HG03432 (cell line): ENCODE results near the gene PARP15.
A peak's percentile ranks its signal among the peaks of the same experiment; 100 is the strongest.
"Not testable (repeated sequence)": the region's sequence is repeated elsewhere in the genome, so short reads cannot be mapped to it uniquely, and the experiment has no call there.

Source experiments
- ATAC-seq: cut with Tn5 transposase; IDR thresholded peaks from one replicate; pipeline ENCODE4 v1.9.1; 2021; ENCODE audit warnings: mild to moderate bottlenecking, moderate library complexity; ENCODE audit not compliant: unreplicated experiment

PARP15 gene

DNA sequence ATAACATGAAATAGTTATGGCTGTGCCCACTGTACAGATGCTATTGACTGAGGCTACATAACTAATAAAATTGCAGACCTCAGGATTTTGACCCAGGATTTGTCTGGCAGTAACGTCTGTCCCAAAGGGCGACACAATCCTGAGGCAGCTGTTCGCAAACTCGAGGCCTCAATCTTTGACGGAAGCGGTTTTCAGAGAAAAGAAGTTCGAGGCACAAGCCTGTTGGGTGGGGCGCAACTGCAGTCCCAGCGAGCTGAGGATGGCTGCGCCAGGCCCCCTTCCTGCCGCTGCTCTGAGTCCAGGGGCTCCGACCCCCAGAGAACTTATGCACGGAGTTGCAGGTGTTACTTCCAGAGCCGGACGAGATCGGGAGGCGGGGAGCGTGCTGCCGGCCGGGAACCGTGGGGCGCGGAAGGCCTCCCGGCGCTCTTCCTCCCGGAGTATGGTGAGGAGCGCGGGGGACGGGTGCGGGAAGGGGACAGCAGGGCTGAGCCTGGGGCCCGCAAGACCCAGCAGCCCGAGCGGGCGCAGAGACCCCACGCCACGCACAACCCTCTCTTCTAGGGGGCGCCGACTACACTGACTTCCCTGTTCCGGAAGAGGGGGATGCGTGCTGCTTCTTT lies at the start of gene PARP15:
TSS of gene PARP15 (plus strand) at position 242 of the 623 bp plus-strand sequence. CDS start at position 260, 18 bp downstream.
- ATAC-seq: no peak

GRCh38 chr3:122530164-122530563 lies 47.3 kb upstream of the PARP15 start:
- no peak for ATAC-seq

DNA sequence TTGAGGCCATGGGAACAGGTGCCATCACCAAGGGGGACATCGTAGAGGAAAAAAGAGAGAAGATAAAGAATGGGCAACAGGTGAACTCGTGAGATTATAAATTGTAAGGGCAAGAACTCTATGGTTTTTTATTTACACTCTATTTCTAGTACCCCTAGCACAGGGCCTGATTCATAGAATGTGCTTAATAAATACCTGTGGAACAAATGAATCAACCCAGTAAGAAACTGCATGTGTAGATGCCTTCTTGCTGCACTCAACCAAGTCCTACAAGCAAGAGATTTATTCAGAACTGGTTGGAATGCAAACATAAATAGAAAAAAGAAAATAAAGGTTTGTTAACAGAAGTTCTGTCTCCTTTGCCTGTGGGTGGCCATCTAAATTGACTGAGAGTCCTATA lies 44.0 kb upstream of the PARP15 start:
- no peak for ATAC-seq

DNA sequence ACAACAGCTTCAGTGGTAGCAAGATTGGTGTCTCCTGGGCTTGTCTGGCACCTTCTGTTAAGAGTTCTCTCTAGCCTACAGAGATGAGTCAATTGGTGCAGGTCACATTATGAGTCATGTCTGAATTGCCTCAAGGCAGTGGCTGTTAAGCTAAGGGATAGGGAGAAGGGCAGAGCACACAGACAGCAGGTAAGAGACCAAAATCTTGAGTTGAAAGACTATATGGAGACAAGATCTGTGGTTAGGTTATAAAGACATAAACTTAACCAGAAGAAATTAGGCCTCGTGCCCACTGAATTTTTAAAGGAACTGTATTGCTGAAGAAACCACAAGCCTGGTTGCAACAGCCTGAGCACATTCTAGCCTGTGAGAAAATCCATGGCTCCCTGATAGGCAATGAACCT lies 43.5 kb upstream of the PARP15 start:
- ATAC-seq: peak; percentile 100

GRCh38 chr3:122535964-122536631 lies 41.4 kb upstream of the PARP15 start:
- no peak for ATAC-seq

GRCh38 chr3:122536632-122537001 lies 40.8 kb upstream of the PARP15 start:
- ATAC-seq: no peak

- ATAC-seq: no peak
These were observed 38.4 kb upstream of the PARP15 start for GRCh38 chr3:122538956-122539490.

DNA sequence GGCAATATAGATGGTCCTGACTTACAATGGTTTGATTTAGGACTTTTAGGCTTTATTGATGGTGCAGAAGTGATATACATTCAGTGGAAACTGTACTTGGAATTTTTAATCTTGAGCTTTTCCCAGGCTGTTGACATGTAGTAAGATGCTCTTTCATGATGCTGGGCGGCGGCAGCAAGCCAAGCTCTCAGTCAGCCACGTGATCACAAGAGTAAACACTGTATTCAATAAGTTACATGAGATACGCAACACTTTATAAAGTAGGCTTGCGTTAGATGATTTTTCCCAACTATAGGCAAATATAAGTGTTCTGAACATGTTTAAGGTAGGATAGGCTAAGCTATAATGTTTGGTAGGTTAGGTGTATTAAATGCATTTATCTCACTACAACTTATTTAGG lies 31.3 kb upstream of the PARP15 start:
- no peak for ATAC-seq

DNA sequence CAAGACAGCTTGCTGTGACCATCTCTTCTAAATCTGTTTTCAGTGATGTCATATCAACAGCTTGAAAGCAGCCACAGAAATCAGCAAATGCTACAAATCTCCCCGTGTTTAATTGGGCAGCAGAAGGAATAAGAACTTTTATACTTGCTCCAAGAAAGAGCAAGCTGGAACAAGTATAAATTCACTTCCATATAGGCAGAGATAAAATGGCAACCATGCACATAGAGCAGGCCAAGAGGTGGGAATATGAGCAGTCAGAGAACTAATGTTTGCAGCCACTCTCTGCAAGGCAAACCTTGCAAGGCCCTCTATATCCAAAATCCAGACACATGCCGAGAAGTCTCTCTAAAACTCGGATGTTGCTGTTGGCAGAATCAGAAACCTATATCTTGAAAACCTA lies 29.4 kb upstream of the PARP15 start:
- ATAC-seq: no peak

GRCh38 chr3:122548619-122549018 lies 28.8 kb upstream of the PARP15 start:
- ATAC-seq: no peak

- ATAC-seq: no peak
These were observed 24.3 kb upstream of the PARP15 start for GRCh38 chr3:122553171-122553570.

DNA sequence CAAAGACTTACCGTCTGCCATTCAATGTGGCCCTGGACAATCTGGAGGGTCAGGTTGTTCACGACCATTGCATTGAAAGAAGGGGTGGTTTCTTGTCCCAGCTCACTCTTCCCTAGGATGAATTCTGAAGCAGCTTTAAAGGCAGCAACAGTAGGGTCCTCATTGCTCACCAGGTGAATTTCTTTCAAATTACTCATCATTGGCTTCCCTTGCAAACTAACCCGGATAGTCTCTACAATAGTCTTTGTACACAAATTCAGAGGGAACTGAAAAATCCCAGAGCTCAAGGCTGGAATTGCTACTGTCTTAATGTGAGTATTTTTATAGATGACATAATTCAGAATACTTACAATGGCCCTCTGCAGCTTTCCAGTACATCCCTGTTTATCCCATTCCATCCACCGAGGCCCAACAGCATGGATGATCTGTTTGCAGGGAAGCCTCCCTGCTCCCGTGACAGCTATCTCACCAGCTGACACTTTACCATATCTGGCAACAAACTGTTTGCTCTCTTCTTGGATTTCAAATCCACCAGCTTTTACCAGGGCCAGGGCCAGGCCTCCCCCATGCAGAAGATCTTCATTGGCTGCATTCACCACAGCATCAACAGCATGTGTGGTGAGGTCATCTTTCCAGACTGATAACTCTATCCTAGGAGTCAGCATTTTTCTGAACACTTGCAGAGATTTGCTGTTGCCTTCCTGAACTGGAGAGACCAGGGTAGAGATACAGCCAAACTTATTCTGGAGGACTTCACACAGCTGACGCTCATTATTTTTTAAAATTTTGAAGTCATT lies 22.0 kb upstream of the PARP15 start:
- no peak for ATAC-seq

- ATAC-seq: no peak
These were observed 20.1 kb upstream of the PARP15 start for GRCh38 chr3:122557356-122557755.

- ATAC-seq: no peak
These were observed 18.8 kb upstream of the PARP15 start for GRCh38 chr3:122558605-122559004.

DNA sequence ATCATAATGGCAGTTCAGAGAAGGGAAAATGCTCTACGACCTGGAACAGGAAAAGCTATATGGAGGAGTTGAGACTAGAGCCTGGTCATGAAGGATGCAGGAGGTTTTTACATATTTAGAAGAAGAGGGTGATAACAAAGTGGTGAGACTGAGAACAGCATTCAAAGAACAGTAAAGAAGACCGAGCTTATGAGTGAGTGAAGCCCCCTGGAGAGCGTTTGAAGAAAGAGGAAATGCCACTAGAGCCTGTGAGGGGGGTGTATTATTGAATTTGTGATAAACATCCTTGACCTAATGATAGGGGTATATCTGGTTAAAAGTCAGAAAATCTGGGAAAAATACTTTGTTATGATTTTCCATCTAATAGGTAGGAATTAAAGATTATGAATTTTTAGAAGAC lies 17.5 kb upstream of the PARP15 start:
- ATAC-seq: no peak

DNA sequence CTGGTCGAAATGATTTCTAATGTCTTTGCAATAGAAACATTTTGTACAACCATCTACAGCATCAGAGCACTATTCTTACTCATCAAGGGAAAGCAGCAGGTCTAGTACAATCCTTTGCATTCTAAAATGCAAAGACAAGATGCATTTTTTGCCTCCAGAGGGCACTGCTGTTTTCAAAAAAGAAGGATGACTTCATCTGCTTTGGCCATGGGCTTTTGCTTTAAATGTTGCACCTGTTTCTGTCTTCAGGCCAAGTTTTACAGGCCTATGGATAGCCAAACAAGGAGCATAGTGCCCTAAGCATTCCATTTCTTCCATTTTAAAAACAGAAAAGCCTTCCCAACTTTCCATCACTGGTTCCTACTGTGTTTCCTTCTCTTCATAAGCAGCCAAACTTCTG lies 16.8 kb upstream of the PARP15 start:
- ATAC-seq: no peak

DNA sequence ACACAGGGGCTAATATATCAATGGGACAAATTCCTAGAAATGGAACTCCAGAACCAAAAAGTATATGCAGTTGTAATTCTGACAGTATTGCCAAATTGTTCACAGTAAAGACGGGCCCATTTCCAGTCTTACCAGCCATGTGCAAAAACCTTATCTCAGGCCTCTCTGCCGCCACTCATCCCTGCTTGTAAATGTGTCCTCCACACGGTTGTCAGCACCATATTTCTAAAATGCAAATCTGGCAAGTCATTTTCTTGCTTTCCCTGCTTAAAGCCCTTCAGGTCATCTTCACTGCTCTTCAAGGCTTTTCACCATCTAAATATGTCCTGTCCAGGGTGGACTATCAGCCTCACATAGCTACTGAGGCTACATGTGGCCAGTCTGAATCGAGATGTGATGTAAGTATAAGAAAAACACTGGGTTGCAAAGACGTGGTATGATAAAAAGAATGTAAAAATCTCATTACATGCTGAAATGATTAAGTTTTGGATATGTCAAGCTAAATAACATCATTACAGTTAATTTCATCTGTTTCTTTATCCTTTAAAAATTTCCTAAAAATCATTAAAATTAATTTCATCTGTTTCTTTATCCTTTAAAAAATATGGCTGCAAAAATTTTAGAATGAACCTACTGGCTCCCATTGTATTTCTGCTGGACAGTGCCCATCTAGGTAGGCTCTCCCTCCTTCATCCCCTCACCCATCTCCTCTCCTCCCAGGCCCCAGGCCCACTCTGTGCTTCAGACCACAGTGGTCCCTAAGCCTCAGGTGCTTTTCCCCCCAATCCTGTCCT lies 14.3 kb upstream of the PARP15 start:
- no peak for ATAC-seq

- peak; percentile 22 for ATAC-seq
These were observed 13.8 kb upstream of the PARP15 start for GRCh38 chr3:122563717-122564025.

- peak; percentile 78 for ATAC-seq
These were observed 13.1 kb upstream of the PARP15 start, which contains the start of the genes DTX3L and PARP9 for GRCh38 chr3:122564155-122564912. DTX3L (plus strand) TSS chr3:122564338; CDS start chr3:122564427, 89 bp downstream. PARP9 (minus strand) TSS chr3:122564300; CDS start chr3:122559620, 4,680 bp downstream.

DNA sequence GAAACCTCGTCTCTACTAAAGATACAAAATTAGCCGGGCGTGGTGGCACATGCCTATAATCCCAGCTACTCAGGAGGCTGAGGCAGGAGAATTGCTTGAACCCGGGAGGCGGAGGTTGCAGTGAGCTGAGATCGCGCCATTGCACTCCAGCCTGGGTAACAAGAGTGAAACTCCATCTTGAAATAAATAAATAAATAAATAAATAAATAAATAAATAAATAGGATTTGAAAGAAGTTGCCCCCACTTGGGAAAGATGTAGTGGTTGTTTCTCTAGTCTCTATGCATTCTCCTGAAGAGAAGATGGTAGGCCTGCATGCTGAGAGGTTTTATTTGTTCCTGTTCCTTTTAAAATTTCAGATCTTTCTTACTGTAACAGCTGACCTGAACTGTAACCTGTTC lies 9.3 kb upstream of the PARP15 start:
- not testable (repeated sequence) for ATAC-seq
